ENCODE data around the gene COPG2. TPM values are rescaled to one million over a fixed set of nuclear protein-coding genes. Genes with fewer than 3 reads are reported as not detected.
A peak's percentile ranks its signal among the peaks of the same experiment; 100 is the strongest.
"Not testable (repeated sequence)": the region's sequence is repeated elsewhere in the genome, so short reads cannot be mapped to it uniquely, and the experiment has no call there.

Gene COPG2
- 14.1 and 19.0 TPM in 2 replicates for total RNA-seq (2014; rRNA removed; shearing (Covaris generic))

GRCh38 chr7:130668258-130669084, at the start of gene COPG2:
Gene COPG2 (minus strand): TSS chr7:130668748. CDS start chr7:130668668, 80 bp downstream.
- DNase-seq (ENCODE audit: low spot score): peak; percentile 70

DNA sequence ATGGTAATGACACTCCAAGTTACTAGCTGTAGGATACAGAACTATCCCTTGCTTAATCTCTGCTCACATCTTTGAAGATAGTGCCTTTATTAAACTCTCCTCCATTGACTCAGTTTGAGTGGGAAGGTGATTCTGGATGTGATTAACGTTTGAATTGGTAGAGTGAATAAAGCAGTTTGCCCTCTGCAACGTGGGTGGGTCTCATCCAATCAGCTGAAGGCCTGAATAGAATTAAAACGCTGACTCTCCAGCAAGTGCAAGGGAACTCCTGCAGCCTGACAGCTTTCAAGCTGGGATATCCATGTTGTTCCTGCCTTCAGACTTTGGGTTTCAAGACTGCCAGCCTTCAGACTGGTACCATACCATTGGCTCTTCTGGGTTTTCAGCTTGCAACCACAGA, 43.9 kb upstream of the COPG2 start:
- no peak for DNase-seq (ENCODE audit: low spot score)

DNA sequence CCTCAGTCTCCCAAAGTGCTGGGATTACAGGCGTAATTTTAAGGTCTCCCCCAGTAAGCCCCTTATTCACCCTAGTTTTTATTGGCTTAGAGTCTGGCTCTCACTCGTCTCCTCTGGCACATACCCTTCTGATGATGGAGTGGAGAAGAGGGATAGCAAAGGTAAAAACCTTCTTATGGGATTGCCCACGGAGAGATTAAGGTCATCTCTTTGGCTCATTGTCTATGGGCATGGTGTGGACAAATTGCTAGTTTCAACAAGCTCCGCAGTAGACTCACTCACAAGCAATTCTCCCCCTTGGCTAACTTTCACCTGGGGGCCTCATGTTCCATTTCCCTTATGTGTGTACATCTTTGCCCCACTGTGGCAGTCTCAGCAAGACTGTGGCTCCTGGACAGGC, 40.2 kb upstream of the COPG2 start:
- no peak for DNase-seq (ENCODE audit: low spot score)

DNA sequence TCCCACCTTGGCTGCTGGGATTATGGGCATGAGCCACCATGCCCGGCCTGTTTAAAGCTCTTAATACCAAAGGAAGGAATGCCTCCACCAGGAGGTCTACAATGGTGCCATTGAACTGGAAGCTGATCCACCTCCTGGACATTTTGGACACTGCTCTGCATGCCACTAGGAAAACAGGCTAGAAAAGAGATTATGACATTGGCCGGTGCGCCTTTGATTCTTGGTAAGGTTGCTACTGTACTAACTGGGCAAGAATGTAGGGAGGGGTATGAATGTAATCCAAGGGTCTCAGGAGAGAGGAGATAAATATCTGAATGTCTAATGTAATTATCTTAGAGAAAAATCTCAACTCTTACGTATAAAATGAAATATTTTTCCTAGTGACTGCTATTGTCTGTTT, 39.5 kb upstream of the COPG2 start:
- no peak for DNase-seq (ENCODE audit: low spot score)

- DNase-seq (ENCODE audit: low spot score): no peak
Measured at GRCh38 chr7:130703851-130704250, 35.3 kb upstream of the COPG2 start.

GRCh38 chr7:130701650-130702049, 33.1 kb upstream of the COPG2 start:
- DNase-seq (ENCODE audit: low spot score): no peak

DNA sequence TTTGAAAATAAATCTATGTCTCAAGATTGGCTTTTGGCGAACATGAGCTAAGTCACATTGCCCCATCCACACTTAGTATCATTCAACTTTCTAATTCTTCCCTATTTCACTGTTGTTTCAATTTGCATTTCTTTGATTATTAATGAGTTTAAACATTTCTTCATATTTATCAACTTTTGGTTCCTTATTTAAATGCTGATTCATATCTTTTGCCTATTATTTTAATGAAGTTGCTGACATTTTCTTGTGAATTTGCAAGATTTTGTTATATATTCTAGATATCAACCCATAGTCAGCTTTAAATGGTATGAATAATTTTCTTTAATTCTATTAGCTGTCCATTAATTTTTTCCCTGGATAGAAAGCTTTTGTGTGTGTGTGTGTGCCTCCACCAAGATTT, 32.2 kb upstream of the COPG2 start:
- DNase-seq (ENCODE audit: low spot score): no peak

DNA sequence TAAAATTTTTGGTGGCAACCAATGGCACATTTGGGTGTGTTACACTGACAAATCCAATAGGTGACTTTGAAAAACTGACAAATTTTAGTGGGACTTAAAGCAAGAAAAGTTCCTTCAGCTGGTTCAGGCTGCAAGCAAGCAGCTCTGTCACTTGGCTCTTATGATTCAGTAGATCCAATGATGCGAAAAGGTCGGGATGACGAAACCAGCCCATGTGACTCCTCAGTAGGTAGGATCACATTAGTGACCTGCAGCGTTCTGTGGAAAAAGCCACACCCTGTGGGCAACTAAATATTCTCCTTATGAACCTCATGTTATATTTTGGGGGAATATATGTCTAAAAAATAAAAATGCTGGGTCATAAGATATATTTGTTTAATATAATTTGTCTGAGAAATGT, 31.1 kb upstream of the COPG2 start:
- DNase-seq (ENCODE audit: low spot score): no peak

GRCh38 chr7:130697820-130698219, 29.3 kb upstream of the COPG2 start:
- DNase-seq (ENCODE audit: low spot score): no peak

DNA sequence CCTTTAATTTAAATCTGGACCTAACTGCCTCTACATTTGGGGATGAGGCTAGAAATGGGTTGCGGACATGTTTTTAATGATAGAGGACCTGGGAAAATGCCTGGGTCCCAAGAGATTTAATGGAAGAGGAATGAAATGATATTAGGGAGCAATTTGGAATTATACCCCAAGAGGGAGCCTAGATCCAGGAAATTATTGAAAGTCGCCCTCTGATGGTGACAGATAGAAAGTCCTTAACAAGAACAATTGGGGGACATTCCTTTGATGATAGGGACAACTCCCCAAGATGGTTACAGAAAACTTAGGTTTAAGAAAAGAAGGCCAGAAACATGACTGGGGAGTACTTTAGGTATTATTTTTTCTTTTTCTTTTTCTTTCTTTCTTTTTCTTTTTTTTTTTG, 27.3 kb upstream of the COPG2 start:
- peak; percentile 46 for DNase-seq (ENCODE audit: low spot score)

- DNase-seq (ENCODE audit: low spot score): not testable (repeated sequence)
Measured at GRCh38 chr7:130692396-130692795, 23.8 kb upstream of the COPG2 start.

DNA sequence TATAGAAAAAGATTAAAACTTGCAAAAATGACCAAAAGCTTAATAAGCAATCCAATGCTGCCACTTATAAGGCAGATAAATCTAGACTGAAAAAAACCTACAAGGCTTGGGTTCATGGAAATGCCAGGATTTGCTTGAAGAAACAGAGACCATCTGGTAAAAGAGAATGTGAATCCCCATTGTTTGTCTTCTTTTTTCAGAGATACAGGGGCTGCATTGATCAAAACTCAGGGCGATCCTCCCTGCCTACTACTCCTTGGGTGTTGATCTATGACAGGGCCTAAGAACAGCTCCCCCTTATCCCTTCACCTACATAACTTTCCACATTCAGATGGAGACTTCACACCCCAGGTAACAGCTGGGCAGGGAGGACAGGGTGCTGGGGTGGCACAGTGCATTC, 21.1 kb upstream of the COPG2 start:
- DNase-seq (ENCODE audit: low spot score): no peak

GRCh38 chr7:130683026-130683425, 14.5 kb upstream of the COPG2 start:
- no peak for DNase-seq (ENCODE audit: low spot score)

DNA sequence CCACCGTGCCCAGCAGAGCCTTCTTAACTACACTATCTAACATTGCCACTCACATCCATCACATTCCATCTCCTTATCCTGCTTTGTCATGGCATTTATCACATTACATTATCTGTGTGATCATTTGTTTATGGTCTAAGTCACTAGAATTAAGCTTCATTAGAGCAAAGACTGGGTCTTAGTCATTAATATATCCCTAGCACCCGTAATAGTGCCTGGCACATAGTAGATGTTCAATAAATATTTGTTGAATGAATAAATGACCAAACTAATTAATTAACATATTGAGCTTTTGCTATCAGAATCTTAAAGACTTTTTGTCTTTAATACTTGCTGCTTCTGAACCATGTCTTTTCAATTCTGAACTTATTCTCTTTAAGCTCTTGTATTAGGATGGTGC, 5.9 kb upstream of the COPG2 start:
- no peak for DNase-seq (ENCODE audit: low spot score)

DNA sequence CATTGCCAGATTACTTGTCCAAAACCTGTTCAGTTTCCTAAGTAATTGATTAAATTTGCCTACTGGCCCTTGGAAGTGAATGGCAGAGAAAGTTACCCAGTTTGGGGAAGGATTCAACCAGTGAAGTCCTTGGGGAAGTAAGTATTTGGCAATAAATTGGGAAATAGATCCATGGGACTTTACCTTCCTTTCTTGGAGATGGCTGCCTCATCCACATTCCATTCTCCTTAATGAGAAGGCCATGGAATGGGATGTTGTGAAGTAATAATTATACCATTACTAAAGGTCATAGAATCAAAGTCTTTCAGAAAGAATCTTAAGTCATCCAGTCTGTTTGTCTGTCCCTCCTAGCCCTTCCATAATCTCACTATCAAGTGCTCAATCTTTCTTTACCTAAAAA, 4.5 kb upstream of the COPG2 start:
- DNase-seq (ENCODE audit: low spot score): no peak

DNA sequence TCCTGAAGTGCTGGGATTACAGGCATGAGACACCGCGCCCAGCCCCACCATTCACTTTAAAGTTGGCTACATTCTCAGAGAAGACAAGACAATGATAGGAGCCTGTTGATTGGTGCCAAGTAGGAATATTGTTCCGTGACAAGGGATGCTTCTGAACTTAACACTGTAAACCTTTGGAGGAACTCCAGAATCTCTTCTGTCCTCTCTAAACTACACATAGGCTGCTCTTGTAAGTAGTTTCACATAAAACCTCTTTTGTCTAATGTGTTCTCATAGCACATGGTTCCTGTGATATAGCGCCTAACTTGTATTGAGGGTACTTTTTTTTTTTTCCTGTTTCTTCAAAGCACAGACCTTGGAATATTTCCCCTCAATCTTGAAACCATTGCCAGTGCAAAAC, 3.6 kb upstream of the COPG2 start:
- no peak for DNase-seq (ENCODE audit: low spot score)

DNA sequence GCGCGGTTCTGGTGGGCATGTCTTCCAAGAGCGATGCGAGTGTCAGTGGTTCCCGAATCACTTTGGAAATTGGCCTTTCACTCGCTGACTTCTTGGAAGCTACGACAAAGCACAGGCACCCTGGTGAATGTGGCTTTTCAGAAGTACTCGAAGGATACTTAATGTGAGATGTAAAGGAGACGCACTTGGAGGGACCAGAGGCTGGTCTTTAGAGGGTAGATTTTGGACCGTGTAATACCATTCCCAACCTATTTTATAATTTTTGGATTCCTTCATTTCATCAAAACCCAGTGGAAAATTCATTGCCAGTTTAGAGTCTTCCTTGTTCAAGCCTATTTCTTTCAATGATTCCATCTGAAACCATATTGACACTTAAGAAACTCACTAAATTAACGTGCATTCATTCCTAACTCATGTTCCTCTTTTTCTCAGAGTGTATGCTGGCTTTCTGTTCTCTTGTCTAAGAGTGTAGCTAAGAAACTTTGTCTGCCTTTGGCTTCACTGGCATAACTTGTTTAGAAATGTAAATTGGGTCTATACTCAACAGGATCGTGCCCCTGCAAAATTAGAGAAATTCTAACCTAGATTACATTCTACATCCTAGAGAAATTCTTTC, 645 bp upstream of the COPG2 start:
- peak; percentile 11 for DNase-seq (ENCODE audit: low spot score)

GRCh38 chr7:130667593-130668257, 823 bp downstream of the COPG2 start:
- DNase-seq (ENCODE audit: low spot score): peak; percentile 1

DNA sequence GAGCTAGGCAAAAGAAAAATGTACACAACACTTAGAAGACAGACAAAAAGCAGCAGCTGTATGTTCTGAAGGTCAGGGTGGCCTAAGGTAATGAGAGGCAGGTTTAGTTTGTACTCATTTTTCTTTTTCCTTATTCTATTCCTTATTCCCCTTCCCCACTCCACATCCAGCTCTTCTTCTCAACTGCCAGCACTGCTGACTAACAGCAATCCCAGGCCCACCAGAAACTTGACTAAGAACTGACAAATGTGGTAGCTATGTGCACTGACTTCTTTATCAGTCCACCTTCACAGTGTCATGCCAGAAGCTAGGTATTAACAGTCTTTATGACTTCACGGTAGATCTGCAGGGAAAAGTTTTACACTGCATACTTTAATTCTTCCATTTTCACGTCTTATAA, 6.1 kb downstream of the COPG2 start:
- DNase-seq (ENCODE audit: low spot score): no peak

GRCh38 chr7:130655286-130655685, 13.3 kb downstream of the COPG2 start:
- no peak for DNase-seq (ENCODE audit: low spot score)

GRCh38 chr7:130654850-130655249, 13.7 kb downstream of the COPG2 start:
- no peak for DNase-seq (ENCODE audit: low spot score)

- DNase-seq (ENCODE audit: low spot score): no peak
Measured at GRCh38 chr7:130650611-130651120, 17.9 kb downstream of the COPG2 start.
